Testis (tissue), 3 donors: ENCODE data around the gene OR52N1. TPM values are rescaled to one million over a fixed set of nuclear protein-coding genes. Genes with fewer than 3 reads are reported as not detected.

Experiments used
- DNase-seq: peaks from one replicate; pipeline ENCODE4 v3.0.0-alpha.2; 2019
- H3K27ac ChIP-seq, 2 donors: fragments of 200-600 bp; sonication (generic); one replicate each; pipeline ENCODE4 v1.5.1; 2019
- H3K27me3 ChIP-seq: fragments of 200-600 bp; sonication (generic); one replicate; pipeline ENCODE4 v1.5.1; 2019
- H3K36me3 ChIP-seq: fragments of 200-600 bp; sonication (generic); one replicate; pipeline ENCODE4 v1.5.1; 2017; ENCODE audit warnings: low read depth; ENCODE audit errors: missing control alignments
- H3K4me1 ChIP-seq: fragments of 200-600 bp; sonication (generic); one replicate; pipeline ENCODE4 v1.5.1; 2019
- H3K4me3 ChIP-seq, 2 donors: fragments of 200-600 bp; sonication (generic); one replicate each; pipeline ENCODE4 v1.5.1; 2017 to 2019
- H3K9me3 ChIP-seq: fragments of 200-600 bp; sonication (generic); one replicate; pipeline ENCODE4 v1.5.1; 2017
- POLR2A ChIP-seq: fragments of 450-650 bp; IDR thresholded peaks from one replicate; pipeline ENCODE4 v1.6.1; 2017; ENCODE audit warnings: antibody characterized with exemption, mild to moderate bottlenecking, moderate library complexity
- WGBS, 2 donors: methylation state at CpG; one replicate each; pipeline ENCODE4 v1.1.5; 2018; 5-methylcytosine and 5-hydroxymethylcytosine counted together
- intact Hi-C: fragments of 100-400 bp; cut with DNase I; formaldehyde crosslinking; loops from one replicate; pipeline ENCODE4 v1.15.1; 2023; ENCODE audit warnings: low total_unique reads
- polyA plus RNA-seq: library from polyadenylated mRNA; stranded (reverse); fragments of 350-450 nt; fragmentation: Illumina TruSeq; extraction: RNeasy Lipid Tissue Mini Kit (QIAGEN cat#74804); gene quantifications from one replicate; pipeline ENCODE4 v1.2.3, GENCODE V29; 2014; ENCODE audit warnings: low read depth, low replicate concordance; ENCODE audit not compliant: insufficient read depth
- total RNA-seq, 2 donors: library from RNA; depleted of rRNA; stranded (reverse); fragments of >200 nt; gene quantifications; one replicate each; pipeline ENCODE4 v1.2.3, GENCODE V29; 2016
- TF ChIP-seq, protein P1 (sequence below), 3 experiments: fragments of 450-650 bp in 2 of 3; fragments of 200-600 bp in 1 of 3; sonication (generic) in 1 of 3; IDR thresholded peaks; one replicate each; pipeline ENCODE4 v1.5.1; 2016 to 2019; ENCODE audit warnings: antibody characterized with exemption in 3 of 3, mild to moderate bottlenecking in 2 of 3, moderate library complexity in 1 of 3

OR52N1 gene
- total and polyA plus RNA-seq, 3 donors from 2014 or later: 1.6 to 1.7 TPM; not detected in 1

DNA sequence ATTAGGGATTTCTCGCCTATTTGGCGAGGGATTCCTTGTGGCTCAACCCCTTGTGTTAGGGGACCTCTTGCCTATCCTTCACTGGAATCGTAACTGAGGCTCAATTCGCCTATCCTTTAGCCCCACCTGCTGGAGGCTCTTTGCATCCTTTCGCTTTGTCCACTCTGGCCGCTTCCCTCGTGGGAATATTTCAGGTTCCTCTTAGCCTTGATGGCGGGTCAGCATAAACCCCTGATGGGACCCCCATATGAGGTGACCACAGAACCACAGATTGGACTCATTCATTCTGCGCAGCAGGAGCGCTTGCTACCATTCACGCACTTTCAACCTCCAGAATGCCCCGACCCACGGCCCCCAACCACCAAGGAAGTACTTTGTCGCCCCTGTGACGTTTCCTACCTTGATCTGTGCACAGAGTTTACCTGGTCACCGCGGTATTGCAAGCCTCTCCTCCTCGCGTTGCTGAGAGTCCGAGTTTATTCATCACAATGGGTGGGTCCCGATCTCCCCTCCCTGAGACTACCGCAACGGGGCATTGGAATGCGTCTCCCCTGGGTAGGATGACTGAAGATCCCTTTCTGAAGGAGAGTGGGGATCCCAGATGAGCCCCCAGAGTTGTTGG is 17.5 kb upstream of the OR52N1 start, which contains the start of gene OR52N2:
Gene OR52N2, plus strand, starts transcription at position 425 of the 622 bp plus-strand sequence. CDS start 11,412 bp downstream, outside the sequence.
- DNase-seq: peak; percentile 81
- no peak for TF ChIP-seq POLR2A
- TF ChIP-seq, protein P1, sequence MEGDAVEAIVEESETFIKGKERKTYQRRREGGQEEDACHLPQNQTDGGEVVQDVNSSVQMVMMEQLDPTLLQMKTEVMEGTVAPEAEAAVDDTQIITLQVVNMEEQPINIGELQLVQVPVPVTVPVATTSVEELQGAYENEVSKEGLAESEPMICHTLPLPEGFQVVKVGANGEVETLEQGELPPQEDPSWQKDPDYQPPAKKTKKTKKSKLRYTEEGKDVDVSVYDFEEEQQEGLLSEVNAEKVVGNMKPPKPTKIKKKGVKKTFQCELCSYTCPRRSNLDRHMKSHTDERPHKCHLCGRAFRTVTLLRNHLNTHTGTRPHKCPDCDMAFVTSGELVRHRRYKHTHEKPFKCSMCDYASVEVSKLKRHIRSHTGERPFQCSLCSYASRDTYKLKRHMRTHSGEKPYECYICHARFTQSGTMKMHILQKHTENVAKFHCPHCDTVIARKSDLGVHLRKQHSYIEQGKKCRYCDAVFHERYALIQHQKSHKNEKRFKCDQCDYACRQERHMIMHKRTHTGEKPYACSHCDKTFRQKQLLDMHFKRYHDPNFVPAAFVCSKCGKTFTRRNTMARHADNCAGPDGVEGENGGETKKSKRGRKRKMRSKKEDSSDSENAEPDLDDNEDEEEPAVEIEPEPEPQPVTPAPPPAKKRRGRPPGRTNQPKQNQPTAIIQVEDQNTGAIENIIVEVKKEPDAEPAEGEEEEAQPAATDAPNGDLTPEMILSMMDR (IDR thresholded peaks at IDR 0.05): peak; percentile 53 to 65 (median 64)
- Histone ChIP-seq H3K27me3 (no peaks in the 10 kb centered on the region), H3K27ac (no peak within 1 kb of the TSS), H3K9me3 (no peaks in the 10 kb centered on the region), H3K36me3 (no peaks in the 10 kb centered on the region), H3K4me1 (peaks cover 7% of the 10 kb centered on the region), H3K4me3 (peak within 1 kb of the TSS in 1 of 2 donors; percentile 49)
- WGBS, 2 donors: 6 to 10% methylated on average over 22 to 24 of the region's 24 CpGs
- intact Hi-C loops: no loop called here

DNA sequence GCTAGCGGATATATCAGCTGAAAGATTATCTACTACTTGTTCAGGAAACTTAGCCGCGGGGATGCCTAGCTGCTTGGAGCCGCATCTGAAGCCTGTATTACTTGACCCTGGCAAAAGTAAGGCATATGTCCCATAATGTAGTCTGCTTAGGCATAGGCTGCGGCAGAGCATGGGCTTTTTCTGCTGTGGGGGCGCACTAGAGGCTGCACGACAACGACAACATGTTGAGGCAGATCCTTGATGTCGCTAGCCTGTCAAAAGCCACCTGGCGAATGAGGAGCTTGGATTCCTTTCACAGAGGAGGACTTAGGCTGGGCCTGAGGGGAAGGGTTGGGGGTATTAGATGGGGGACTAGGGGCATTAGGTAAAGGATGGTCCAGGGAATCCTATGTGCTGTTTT is 16.5 kb upstream of the OR52N1 start:
- Histone ChIP-seq H3K27ac (no peak overlapping the region), H3K9me3 (no peaks in the 10 kb centered on the region), H3K36me3 (no peaks in the 10 kb centered on the region), H3K27me3 (no peaks in the 10 kb centered on the region), H3K4me1 (peaks cover 7% of the 10 kb centered on the region), H3K4me3 (no peak overlapping the region)
- no peak for DNase-seq
- intact Hi-C loops: no loop called here
- TF ChIP-seq POLR2A: no peak
- TF ChIP-seq, protein P1 (IDR thresholded peaks at IDR 0.05): no peak
- 64 to 73% methylated on average over 10 of the region's 10 CpGs for WGBS, 2 donors

DNA sequence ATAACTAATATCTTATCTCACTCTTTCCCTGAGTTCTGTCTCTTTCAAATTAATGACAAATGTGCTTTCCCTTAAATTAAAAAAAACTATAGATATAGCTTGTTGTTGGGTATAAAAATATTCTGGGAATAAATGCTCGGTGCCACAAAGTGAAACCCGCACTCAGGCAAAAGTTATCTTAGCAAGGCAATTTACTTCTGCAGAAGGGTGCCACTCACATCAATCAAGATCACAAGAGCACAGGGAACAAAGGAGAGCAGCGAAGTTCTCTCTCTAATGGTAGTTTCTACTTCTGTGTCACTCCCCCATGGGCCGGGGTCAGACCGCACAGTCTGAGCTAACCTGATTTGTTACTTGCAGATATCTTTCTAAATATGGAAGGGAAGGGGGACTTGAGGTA is 12.9 kb upstream of the OR52N1 start:
- H3K4me1 ChIP-seq: peaks cover 3% of the 10 kb centered on the region
- DNase-seq: no peak
- 81 to 89% methylated on average over 5 of the region's 5 CpGs for WGBS, 2 donors
- H3K36me3 ChIP-seq: no peaks in the 10 kb centered on the region
- H3K27me3 ChIP-seq: no peaks in the 10 kb centered on the region
- H3K4me3 ChIP-seq: no peak overlapping the region
- intact Hi-C loops: no loop called here
- TF ChIP-seq, protein P1 (IDR thresholded peaks at IDR 0.05): no peak
- TF ChIP-seq POLR2A: no peak
- H3K27ac ChIP-seq: no peak overlapping the region
- no peaks in the 10 kb centered on the region for H3K9me3 ChIP-seq

DNA sequence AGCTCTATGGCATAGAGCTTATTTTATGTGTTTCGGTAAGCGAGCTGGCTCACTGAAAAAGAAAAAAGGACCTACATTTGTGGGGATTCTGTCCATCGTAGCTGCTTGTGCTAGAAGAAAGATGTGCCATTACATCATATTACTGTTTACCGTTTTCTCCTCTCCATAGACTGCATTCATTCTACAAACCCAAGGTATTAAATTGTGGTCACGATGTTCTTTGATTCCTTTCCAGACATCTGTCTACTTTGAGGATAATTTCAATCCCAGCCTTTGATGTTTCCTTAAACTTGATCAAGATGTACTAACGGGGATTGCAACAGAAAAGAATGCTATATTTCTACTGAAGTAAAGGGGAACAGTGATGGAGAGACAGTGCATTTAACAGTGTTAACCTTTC is 5.5 kb upstream of the OR52N1 start:
- H3K27me3 ChIP-seq: no peaks in the 10 kb centered on the region
- TF ChIP-seq, protein P1 (IDR thresholded peaks at IDR 0.05): no peak
- 88 to 91% methylated on average over 6 of the region's 6 CpGs for WGBS, 2 donors
- no peaks in the 10 kb centered on the region for H3K4me1 ChIP-seq
- no peaks in the 10 kb centered on the region for H3K36me3 ChIP-seq
- intact Hi-C loops: no loop called here
- no peak overlapping the region for H3K27ac ChIP-seq
- H3K9me3 ChIP-seq: no peaks in the 10 kb centered on the region
- no peak for DNase-seq
- H3K4me3 ChIP-seq: no peak overlapping the region

DNA sequence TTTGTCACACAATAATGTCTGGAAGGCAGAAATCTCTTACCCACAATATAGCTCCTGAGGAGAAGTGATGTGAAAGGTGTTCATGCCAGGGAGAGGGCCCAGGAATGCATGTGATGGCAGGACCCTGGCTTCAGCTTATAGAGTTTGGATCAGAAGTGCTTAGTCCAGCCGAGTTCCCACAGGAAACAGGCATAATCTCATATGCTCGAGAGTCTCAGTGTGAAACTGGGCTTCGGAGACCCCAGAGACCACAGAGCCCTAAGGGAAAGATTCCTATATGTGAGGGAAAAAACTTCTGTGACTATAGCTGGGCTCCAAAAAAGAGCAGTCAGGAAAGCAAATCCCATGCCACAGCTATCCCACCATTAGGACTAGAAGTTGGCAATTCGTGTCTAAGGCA is 7.8 kb downstream of the OR52N1 start, which contains the start of gene OR52N5:
Gene OR52N5, minus strand, starts transcription at position 101 of the 400 bp plus-strand sequence. CDS start 4,721 bp downstream, outside the sequence.
- no peaks in the 10 kb centered on the region for H3K36me3 ChIP-seq
- TF ChIP-seq POLR2A: no peak
- TF ChIP-seq, protein P1 (IDR thresholded peaks at IDR 0.05): no peak
- 56 to 66% methylated on average over 4 of the region's 4 CpGs for WGBS, 2 donors
- no peak within 1 kb of the TSS for H3K4me3 ChIP-seq
- no peak within 1 kb of the TSS for H3K27ac ChIP-seq
- H3K9me3 ChIP-seq: no peaks in the 10 kb centered on the region
- DNase-seq: no peak
- H3K27me3 ChIP-seq: no peaks in the 10 kb centered on the region
- no peaks in the 10 kb centered on the region for H3K4me1 ChIP-seq
- intact Hi-C loops: no loop called here
